WTC11 (cell line): ENCODE results near the gene FBXL7.

ENCODE experiments used
- CREB1 ChIP-seq: sonication (generic); formaldehyde crosslinking; IDR thresholded peaks from 2 replicates; pipeline ENCODE4 v1.8.0; 2023; ENCODE audit warnings: mild to moderate bottlenecking, missing genetic modification reagents
- CTCF ChIP-seq: fragments of 200-600 bp; IDR thresholded peaks from 2 replicates; pipeline ENCODE4 v1.8.0; 2022; ENCODE audit warnings: antibody characterized with exemption
- E2F1 ChIP-seq: sonication (generic); formaldehyde crosslinking; IDR thresholded peaks from 2 replicates; pipeline ENCODE4 v1.8.0; 2022; ENCODE audit warnings: mild to moderate bottlenecking, missing genetic modification reagents
- ESRRA ChIP-seq: sonication (generic); formaldehyde crosslinking; IDR thresholded peaks from 2 replicates; pipeline ENCODE4 v1.8.1; 2022; ENCODE audit warnings: mild to moderate bottlenecking, missing genetic modification reagents, borderline replicate concordance
- IRF2 ChIP-seq: sonication (generic); formaldehyde crosslinking; IDR thresholded peaks from 2 replicates; pipeline ENCODE4 v1.8.0; 2022; ENCODE audit warnings: low read depth, missing genetic modification reagents, borderline replicate concordance
- MYBL2 ChIP-seq: sonication (generic); formaldehyde crosslinking; IDR thresholded peaks from 2 replicates; pipeline ENCODE4 v1.8.1; 2023; ENCODE audit warnings: mild to moderate bottlenecking, moderate library complexity, missing genetic modification reagents
- PRRX2 ChIP-seq: fragments of 250-450 bp; sonication (Bioruptor Pico); IDR thresholded peaks from 2 replicates; pipeline ENCODE4 v1.8.0; 2021; ENCODE audit warnings: mild to moderate bottlenecking
- STAT6 ChIP-seq: sonication (generic); formaldehyde crosslinking; conservative IDR thresholded peaks from 2 replicates; pipeline ENCODE4 v1.8.1; 2023; ENCODE audit warnings: mild to moderate bottlenecking, low read depth, missing genetic modification reagents, moderate library complexity
- ZBTB21 ChIP-seq: sonication (generic); formaldehyde crosslinking; IDR thresholded peaks from 2 replicates; pipeline ENCODE4 v1.8.1; 2023; ENCODE audit warnings: mild to moderate bottlenecking, missing genetic modification reagents, borderline replicate concordance
- ZNF423 ChIP-seq: fragments of 250-450 bp; sonication (Bioruptor Pico); IDR thresholded peaks from 2 replicates; pipeline ENCODE4 v2.1.2; 2022; ENCODE audit warnings: mild to moderate bottlenecking, moderate library complexity

- TF ChIP-seq CTCF (no peak), ZNF423 (CRISPR knock-in tag) (no peak), ESRRA (CRISPR knock-in tag) (no peak), IRF2 (CRISPR knock-in tag) (no peak), CREB1 (CRISPR knock-in tag) (no peak), STAT6 (CRISPR knock-in tag) (no peak), MYBL2 (CRISPR knock-in tag) (no peak), E2F1 (no peak), ZBTB21 (CRISPR knock-in tag) (no peak), PRRX2 (no peak)
Observed at GRCh38 chr5:15452030-15452429, 48.0 kb upstream of the FBXL7 start.
